ENCODE data around the gene RFXANK. TPM values are rescaled to one million over a fixed set of nuclear protein-coding genes. Genes with fewer than 3 reads are reported as not detected.

RFXANK gene
- total and polyA plus RNA-seq, 4 donors, result 46.6 to 148 (median 98.6) TPM

DNA sequence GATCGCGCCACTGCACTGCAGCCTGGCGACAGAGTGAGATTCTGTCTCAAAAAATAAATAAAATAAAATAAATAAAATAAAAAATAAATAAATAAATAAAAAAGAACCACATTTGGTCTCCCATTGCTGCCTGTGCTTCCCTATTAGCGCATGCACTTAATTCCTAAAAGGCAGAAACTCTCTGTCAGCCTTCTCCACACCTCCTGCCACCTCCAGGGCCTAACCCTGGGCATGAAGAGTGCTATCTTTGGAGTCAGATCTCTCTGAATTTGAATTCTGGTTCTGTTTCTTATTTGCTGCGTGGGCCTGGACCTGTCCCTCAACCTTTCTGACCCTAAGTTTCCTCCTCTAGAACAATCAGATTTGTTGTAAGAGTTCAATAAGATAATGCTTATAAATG is 31.0 kb downstream of the RFXANK start:
- Histone ChIP-seq H3K4me1 (ENCODE audit: control insufficient read depth in 5 of 5, insufficient read depth in 5 of 5, low read length in 5 of 5) (peaks cover 0 to 5% (median 0%) of the 10 kb centered on the region in 5 donors), H3K36me3 (ENCODE audit: control insufficient read depth in 4 of 4, insufficient read depth in 4 of 4, low read length in 4 of 4) (no peaks in the 10 kb centered on the region), H3K9me3 (ENCODE audit: control insufficient read depth in 4 of 4, insufficient read depth in 3 of 4, low read length in 3 of 4) (no peaks in the 10 kb centered on the region), H3K27me3 (ENCODE audit: control insufficient read depth in 3 of 3, insufficient read depth in 3 of 3, low read length in 2 of 3) (peaks cover 4 to 19% (median 8%) of the 10 kb centered on the region in 3 donors), H3K9ac (ENCODE audit: insufficient read depth in 1 of 2, low read length in 2 of 2) (no peak overlapping the region), H3K4me3 (no peak overlapping the region), H3K27ac (ENCODE audit: low read depth in 1 of 2, low read length in 1 of 2) (no peak overlapping the region)
- TF ChIP-seq CTCF (IDR thresholded peaks at IDR 0.05; ENCODE audit: control extremely low read depth, extremely low read depth), result no peak
- DNase-seq (no peak), ATAC-seq (ENCODE audit: insufficient read depth, low FRiP score) (no peak)
- 84 to 94% methylated on average over 5 of the region's 5 CpGs for WGBS, 2 donors

DNA sequence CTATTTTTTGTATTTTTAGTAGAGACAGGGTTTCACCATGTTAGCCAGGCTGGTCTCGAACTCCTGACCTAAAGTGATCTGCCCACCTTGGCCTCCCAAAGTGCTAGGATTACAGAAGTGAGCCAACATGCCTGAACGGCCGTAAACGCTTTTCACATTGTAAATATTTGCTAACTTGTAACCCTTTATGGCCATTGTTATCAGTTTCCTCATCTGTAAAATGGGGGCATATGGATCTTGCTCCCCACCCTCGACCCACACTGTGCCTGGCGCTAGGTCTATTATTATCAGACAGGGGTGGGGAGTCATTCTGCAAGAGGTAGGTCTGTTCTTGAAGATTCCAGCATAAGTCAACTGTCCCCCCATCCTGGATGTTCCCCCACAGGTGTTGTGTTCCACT is 31.6 kb downstream of the RFXANK start:
- Histone ChIP-seq H3K4me3 (no peak overlapping the region), H3K9me3 (ENCODE audit: control insufficient read depth in 4 of 4, insufficient read depth in 3 of 4, low read length in 3 of 4) (no peaks in the 10 kb centered on the region), H3K36me3 (ENCODE audit: control insufficient read depth in 4 of 4, insufficient read depth in 4 of 4, low read length in 4 of 4) (no peaks in the 10 kb centered on the region), H3K9ac (ENCODE audit: insufficient read depth in 1 of 2, low read length in 2 of 2) (no peak overlapping the region), H3K27ac (ENCODE audit: low read depth in 1 of 2, low read length in 1 of 2) (no peak overlapping the region), H3K4me1 (ENCODE audit: control insufficient read depth in 5 of 5, insufficient read depth in 5 of 5, low read length in 5 of 5) (peaks cover 0 to 5% (median 0%) of the 10 kb centered on the region in 5 donors), H3K27me3 (ENCODE audit: control insufficient read depth in 3 of 3, insufficient read depth in 3 of 3, low read length in 2 of 3) (peaks cover 4 to 19% (median 12%) of the 10 kb centered on the region in 3 donors)
- TF ChIP-seq CTCF (IDR thresholded peaks at IDR 0.05; ENCODE audit: control extremely low read depth, extremely low read depth), result no peak
- DNase-seq (no peak), ATAC-seq (ENCODE audit: insufficient read depth, low FRiP score) (no peak)
- 72 to 80% methylated on average over 6 of the region's 6 CpGs for WGBS, 2 donors

DNA sequence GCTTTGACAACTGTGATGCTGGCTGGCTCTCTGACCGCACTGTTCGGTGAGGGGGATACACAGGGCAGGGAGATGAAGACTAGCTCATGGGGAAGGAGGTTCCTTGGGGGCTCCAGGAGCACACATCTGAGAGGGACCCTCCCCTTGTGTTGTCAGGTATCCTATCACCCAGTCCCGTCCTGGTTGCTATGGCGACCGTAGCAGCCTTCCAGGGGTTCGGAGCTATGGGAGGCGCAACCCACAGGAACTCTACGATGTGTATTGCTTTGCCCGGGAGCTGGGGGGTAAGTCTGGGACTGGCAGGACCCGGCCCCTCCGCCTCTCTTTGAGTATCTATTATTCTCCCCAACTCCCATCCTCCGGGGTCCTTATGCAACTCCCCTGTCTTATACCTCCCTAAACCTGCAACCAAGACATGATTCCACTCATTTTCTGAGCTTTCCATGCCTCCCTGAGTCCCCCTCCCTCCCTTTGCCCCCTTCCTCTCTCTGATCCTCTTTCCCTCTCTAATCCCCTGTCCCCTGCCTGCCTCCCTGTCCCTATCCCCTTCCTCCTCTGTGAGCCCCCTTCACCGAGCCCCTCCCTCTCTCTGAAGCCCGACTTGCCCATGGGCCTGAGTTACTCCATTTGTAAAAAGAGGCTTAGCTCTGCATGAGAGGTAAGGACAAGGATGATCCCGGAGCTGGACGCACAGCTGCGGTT is 32.2 kb downstream of the RFXANK start:
- ATAC-seq (ENCODE audit: insufficient read depth, low FRiP score) (no peak), DNase-seq (no peak)
- Histone ChIP-seq H3K27me3 (ENCODE audit: control insufficient read depth in 3 of 3, insufficient read depth in 3 of 3, low read length in 2 of 3) (peaks cover 4 to 19% (median 12%) of the 10 kb centered on the region in 3 donors), H3K27ac (ENCODE audit: low read depth in 1 of 2, low read length in 1 of 2) (no peak overlapping the region), H3K9me3 (ENCODE audit: control insufficient read depth in 4 of 4, insufficient read depth in 3 of 4, low read length in 3 of 4) (no peaks in the 10 kb centered on the region), H3K9ac (ENCODE audit: insufficient read depth in 1 of 2, low read length in 2 of 2) (no peak overlapping the region), H3K4me3 (no peak overlapping the region), H3K4me1 (ENCODE audit: control insufficient read depth in 5 of 5, insufficient read depth in 5 of 5, low read length in 5 of 5) (peaks cover 0 to 7% (median 0%) of the 10 kb centered on the region in 5 donors), H3K36me3 (ENCODE audit: control insufficient read depth in 4 of 4, insufficient read depth in 4 of 4, low read length in 4 of 4) (no peaks in the 10 kb centered on the region)
- 66 to 68% methylated on average over 17 of the region's 17 CpGs for WGBS, 2 donors
- TF ChIP-seq CTCF (IDR thresholded peaks at IDR 0.05; ENCODE audit: control extremely low read depth, extremely low read depth), result no peak
